GM12891 (cell line): ENCODE measurements around the gene REX1BD.

Experiments
- POLR2AphosphoS5 ChIP-seq: IDR thresholded peaks from 2 replicates; pipeline ENCODE4 v1.6.1; 2011; ENCODE audit warnings: low read depth, low read length, control low read depth
- TAF1 ChIP-seq: IDR thresholded peaks from 2 replicates; pipeline ENCODE4 v1.6.1; 2011; ENCODE audit warnings: low read depth, low read length, control low read depth

DNA sequence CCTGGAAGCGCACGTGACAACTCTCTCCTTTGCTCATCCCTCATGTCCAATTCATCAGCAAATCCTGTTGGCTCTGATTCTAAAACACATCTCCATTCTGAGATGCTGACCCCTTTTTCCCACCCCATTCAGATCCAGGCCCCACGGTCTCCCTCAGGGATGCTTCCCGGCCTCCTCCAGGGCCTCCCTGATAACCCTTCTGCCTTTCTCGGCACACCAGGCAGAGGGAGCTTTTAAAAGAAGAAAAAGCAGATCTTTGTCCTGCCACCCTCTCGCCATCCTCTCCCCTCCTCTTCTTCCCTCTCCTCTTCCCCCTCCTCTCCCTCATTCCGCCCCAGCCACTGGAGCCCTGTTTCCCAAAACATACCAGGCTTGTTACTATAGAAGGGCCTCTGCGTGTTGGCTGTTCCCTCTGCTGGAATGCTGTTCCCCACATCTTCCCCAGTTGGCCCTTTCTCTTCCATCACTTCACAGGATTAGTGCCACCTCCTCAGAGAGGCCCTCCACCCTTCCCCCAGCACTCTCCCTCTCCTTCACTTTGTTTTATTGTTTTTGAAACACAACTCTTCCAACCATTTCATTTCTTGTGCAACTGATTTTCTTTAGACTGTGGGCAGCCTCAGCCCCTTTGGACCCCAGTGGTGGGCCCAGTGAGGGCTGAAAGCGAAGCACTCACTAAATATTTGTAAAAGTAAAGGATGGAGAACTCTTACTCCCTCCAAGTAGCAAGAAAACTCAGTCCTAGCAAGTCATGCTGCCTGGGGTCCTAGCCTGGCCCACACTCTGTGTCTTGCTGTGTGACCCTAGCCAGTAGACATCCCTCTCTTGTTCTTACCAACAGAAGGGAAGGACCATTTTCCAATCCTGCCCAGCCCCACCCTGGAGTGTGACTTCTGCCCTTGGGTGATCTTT lies 20.5 kb downstream of the REX1BD start:
- TF ChIP-seq TAF1 (no peak), POLR2AphosphoS5 (no peak)
